GM12875 (cell line): ENCODE results near the gene NUBP1.
"Not testable (repeated sequence)": the region's sequence is repeated elsewhere in the genome, so short reads cannot be mapped to it uniquely, and the experiment has no call there.

Experiments
- H3K4me3 ChIP-seq: one replicate; pipeline ENCODE4 v1.5.1; 2011; ENCODE audit warnings: low read depth, low read length, control low read depth
- TF ChIP-seq, protein P1 (sequence below): IDR thresholded peaks from 2 replicates; pipeline ENCODE4 v1.5.1; 2011; ENCODE audit warnings: low read depth, mild to moderate bottlenecking, control low read depth, inconsistent platforms, low read length, moderate library complexity, borderline replicate concordance; ENCODE audit not compliant: insufficient read depth

Gene NUBP1

DNA sequence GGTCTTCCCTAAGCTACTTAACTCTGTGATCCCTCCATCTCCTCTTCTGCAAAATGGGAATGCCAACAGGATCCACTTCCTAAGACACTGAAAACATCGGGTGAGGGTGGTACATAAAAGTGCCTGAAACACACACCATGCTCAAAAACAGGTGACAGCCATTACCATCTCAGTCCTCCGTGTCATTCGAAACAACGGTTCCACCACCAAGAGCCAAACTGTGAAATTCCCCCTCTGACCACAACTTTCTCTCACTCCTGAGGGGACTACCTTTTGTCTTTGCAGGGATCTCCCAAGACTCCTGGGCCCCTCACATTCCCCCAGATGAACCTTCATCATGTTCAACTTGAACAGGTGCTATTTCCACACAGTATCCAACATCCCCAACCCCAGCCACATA lies 37.0 kb downstream of the NUBP1 start:
- TF ChIP-seq, protein P1, sequence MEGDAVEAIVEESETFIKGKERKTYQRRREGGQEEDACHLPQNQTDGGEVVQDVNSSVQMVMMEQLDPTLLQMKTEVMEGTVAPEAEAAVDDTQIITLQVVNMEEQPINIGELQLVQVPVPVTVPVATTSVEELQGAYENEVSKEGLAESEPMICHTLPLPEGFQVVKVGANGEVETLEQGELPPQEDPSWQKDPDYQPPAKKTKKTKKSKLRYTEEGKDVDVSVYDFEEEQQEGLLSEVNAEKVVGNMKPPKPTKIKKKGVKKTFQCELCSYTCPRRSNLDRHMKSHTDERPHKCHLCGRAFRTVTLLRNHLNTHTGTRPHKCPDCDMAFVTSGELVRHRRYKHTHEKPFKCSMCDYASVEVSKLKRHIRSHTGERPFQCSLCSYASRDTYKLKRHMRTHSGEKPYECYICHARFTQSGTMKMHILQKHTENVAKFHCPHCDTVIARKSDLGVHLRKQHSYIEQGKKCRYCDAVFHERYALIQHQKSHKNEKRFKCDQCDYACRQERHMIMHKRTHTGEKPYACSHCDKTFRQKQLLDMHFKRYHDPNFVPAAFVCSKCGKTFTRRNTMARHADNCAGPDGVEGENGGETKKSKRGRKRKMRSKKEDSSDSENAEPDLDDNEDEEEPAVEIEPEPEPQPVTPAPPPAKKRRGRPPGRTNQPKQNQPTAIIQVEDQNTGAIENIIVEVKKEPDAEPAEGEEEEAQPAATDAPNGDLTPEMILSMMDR: no peak
- H3K4me3 ChIP-seq: no peak overlapping the region

DNA sequence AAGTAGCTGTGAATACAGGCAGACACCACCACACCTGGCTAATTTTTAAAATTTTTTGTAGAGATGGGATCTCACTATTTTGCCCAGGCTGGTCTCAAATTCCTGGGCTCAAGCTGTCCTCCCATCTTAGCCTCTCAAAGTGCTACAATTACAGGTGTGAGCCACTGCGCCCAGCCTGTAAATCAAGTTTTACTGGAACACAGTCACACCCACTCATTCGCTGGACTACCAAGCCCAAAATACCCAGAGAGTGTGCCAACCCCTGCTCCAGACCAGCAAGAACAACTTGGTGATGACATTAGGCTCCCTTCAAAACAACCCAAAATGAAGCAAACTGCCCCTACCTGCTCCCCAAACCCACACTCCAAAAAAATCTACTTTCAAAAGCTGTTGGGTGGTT lies 39.0 kb downstream of the NUBP1 start:
- TF ChIP-seq, protein P1: no peak
- H3K4me3 ChIP-seq: no peak overlapping the region

DNA sequence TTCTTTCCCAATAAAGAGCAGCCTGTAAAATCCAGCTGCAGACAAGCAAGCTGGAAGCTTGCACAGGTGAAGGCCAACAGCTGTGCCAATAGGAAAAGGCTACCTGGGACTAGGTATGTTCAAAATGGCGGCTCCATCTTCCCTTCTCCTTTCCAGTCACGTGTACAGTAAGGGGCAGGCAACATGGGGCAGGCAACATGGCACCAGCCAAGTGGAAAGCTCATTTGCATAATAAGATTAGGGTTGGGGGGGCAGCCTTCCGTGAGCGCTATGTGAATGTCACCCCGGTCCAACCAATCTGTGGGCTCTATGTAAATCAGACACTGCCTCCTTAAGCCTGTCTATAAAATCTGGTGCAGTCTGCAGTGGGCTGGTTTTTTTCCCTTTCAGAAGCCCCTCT lies 43.7 kb downstream of the NUBP1 start:
- no peak overlapping the region for H3K4me3 ChIP-seq
- TF ChIP-seq, protein P1: no peak

DNA sequence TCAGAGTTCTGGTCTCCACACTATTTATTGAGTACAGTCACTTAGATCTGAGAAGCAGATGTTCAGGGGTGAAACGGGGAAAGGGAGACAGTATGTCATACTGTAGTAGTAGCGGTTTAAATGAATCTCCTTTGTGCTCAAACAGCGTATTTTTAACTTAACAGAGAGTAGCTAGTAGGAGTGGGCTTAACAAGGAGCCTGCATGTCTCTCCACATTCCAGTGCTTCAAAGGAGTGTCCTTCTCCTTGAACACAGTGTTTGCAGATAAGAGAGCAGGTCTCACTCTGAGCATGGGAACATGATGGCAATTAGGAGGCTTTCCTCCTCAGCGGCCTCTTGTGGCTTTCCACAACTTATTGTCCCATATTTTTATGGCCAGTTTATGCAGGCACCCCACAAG lies 45.0 kb downstream of the NUBP1 start:
- H3K4me3 ChIP-seq: not testable (repeated sequence)

GRCh38 chr16:10791048-10791447 lies 47.4 kb downstream of the NUBP1 start:
- TF ChIP-seq, protein P1: no peak
- no peak overlapping the region for H3K4me3 ChIP-seq

DNA sequence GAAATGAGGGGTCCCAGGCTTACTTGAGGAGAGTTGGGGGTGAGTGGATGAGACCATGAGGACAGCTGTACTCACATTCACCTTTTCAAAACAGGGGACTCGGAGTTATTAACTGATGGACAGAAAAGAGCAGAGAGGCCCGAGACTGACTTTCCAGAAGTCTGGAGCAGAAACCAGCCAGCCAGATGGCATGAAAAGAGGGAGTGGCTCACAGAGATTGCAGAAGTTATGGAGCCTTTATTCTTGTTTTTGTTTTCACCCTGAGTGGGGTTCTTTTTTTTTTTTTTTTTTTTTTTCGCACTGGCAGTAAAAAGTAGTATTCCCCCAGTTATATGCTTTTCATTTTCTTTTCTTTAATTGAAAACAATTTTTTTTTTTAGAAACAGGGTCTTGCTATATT lies 56.1 kb downstream of the NUBP1 start:
- H3K4me3 ChIP-seq: no peak overlapping the region
- TF ChIP-seq, protein P1: no peak

GRCh38 chr16:10805334-10805733 lies 61.7 kb downstream of the NUBP1 start:
- H3K4me3 ChIP-seq: no peak overlapping the region
- TF ChIP-seq, protein P1: no peak

- H3K4me3 ChIP-seq: no peak overlapping the region
- TF ChIP-seq, protein P1: no peak
These were observed 63.1 kb downstream of the NUBP1 start for GRCh38 chr16:10806698-10807097.
